ENCODE data around the gene TBKBP1. TPM values are rescaled to one million over a fixed set of nuclear protein-coding genes. Genes with fewer than 3 reads are reported as not detected.

Gene TBKBP1
- total and polyA plus RNA-seq, 2 of the 4 experiments (the other 2 are of a cell fraction): 3.4 to 8.5 TPM

- dilution Hi-C loops (cut with HindIII; ENCODE audit: low sequenced_read_pairs, unreplicated experiment): no loop called here
- WGBS, 2 experiments (ENCODE audit: extremely low coverage in 2 of 2, insufficient read length in 1 of 2): 34% methylated on average over 6 of the region's 25 CpGs; no CpG with 5 or more reads in 1 of the 2 experiments
- Histone ChIP-seq H3K9ac (ENCODE audit: low read depth, low read length) (no peak overlapping the region), H3K14ac (replicated peaks; ENCODE audit: low read depth, low read length) (no peak overlapping the region), H2BK5ac (ENCODE audit: low read depth, low read length, poor library complexity, severe bottlenecking) (no peak overlapping the region), H3K56ac (ENCODE audit: extremely low read depth, insufficient read depth, low read length) (no peak overlapping the region), H3K23ac (ENCODE audit: low read depth, low read length) (no peak overlapping the region), H3K79me1 (ENCODE audit: low read depth in 1 of 2, low read length in 2 of 2) (peaks cover 5 to 6% of the 10 kb centered on the region in 2 experiments; a peak in 2 of 4 replicates), H3K9me3 (ENCODE audit: control insufficient read depth, insufficient read depth, low read length) (no peaks in the 10 kb centered on the region), H3K4ac (ENCODE audit: low read depth, low read length) (no peak overlapping the region), H4K8ac (ENCODE audit: low read depth in 2 of 2, low read length in 2 of 2) (no peak overlapping the region), H3K9me1 (ENCODE audit: insufficient read depth, low read length) (0 out of 2 replicates have a peak, but pooled peaks cover 3% of the 10 kb centered on the region), H3K27ac (ENCODE audit: insufficient read depth, low read length) (no peak overlapping the region), H2AFZ (replicated peaks; ENCODE audit: low read length, poor library complexity) (peak overlapping the region; percentile 37), H3K4me1 (ENCODE audit: control insufficient read depth, insufficient read depth, low read length) (peaks cover 6% of the 10 kb centered on the region), H3K18ac (ENCODE audit: low read depth, low read length) (no peak overlapping the region), H3K4me2 (ENCODE audit: low read depth, low read length) (no peak overlapping the region), H2AK5ac (ENCODE audit: low read depth, low read length) (no peak overlapping the region), H2BK15ac (ENCODE audit: low read depth, low read length) (no peak overlapping the region), H3K27me3 (ENCODE audit: control insufficient read depth, insufficient read depth, low read length) (no peaks in the 10 kb centered on the region), H4K5ac (ENCODE audit: low read depth, low read length) (no peak overlapping the region), H2AK9ac (replicated peaks; ENCODE audit: low read depth, low read length, poor library complexity) (no peak overlapping the region), H3K4me3 (ENCODE audit: insufficient read depth, low read depth, low read length) (no peak overlapping the region), H3K36me3 (ENCODE audit: control insufficient read depth, insufficient read depth, low read length) (peaks cover 25% of the 10 kb centered on the region; the same call in 1 of the 2 replicates), H2BK120ac (ENCODE audit: low read depth, low read length) (no peak overlapping the region), H4K20me1 (ENCODE audit: insufficient read depth, low read length) (peaks cover 13% of the 10 kb centered on the region; the same call in 1 of the 2 replicates), H2BK20ac (ENCODE audit: low read depth, low read length) (no peak overlapping the region), H4K91ac (ENCODE audit: insufficient read depth, low read depth, low read length) (no peak overlapping the region)
- ATAC-seq (ENCODE audit: low read depth) (peak; percentile 42), DNase-seq (peak; percentile 29)
- TF ChIP-seq MAFK (IDR thresholded peaks at IDR 0.05; ENCODE audit: low read depth, low read length) (no peak), SMC3 (IDR thresholded peaks at IDR 0.05; ENCODE audit: low read depth, low read length) (peak; percentile 67), RAD21 (IDR thresholded peaks at IDR 0.05; ENCODE audit: low read length) (peak; percentile 69), RCOR1 (IDR thresholded peaks at IDR 0.05; ENCODE audit: insufficient replicate concordance, low read length) (no peak), BHLHE40 (IDR thresholded peaks at IDR 0.05; ENCODE audit: low read depth, low read length) (no peak), USF2 (IDR thresholded peaks at IDR 0.05; ENCODE audit: low read depth, low read length) (no peak), NFE2L2 (IDR thresholded peaks at IDR 0.05; ENCODE audit: low read depth, low read length) (no peak), FOS (IDR thresholded peaks at IDR 0.05; ENCODE audit: low read depth, low read length) (no peak), CHD1 (IDR thresholded peaks at IDR 0.05; ENCODE audit: low read depth, low read length) (no peak), POLR2A (IDR thresholded peaks at IDR 0.05; ENCODE audit: low read depth, low read length) (no peak), MAZ (IDR thresholded peaks at IDR 0.05; ENCODE audit: borderline replicate concordance, low read depth, low read length) (no peak; the same call in 1 of the 2 replicates), CEBPB (IDR thresholded peaks at IDR 0.05; ENCODE audit: low read depth, low read length) (no peak)
- TF ChIP-seq, protein P1, sequence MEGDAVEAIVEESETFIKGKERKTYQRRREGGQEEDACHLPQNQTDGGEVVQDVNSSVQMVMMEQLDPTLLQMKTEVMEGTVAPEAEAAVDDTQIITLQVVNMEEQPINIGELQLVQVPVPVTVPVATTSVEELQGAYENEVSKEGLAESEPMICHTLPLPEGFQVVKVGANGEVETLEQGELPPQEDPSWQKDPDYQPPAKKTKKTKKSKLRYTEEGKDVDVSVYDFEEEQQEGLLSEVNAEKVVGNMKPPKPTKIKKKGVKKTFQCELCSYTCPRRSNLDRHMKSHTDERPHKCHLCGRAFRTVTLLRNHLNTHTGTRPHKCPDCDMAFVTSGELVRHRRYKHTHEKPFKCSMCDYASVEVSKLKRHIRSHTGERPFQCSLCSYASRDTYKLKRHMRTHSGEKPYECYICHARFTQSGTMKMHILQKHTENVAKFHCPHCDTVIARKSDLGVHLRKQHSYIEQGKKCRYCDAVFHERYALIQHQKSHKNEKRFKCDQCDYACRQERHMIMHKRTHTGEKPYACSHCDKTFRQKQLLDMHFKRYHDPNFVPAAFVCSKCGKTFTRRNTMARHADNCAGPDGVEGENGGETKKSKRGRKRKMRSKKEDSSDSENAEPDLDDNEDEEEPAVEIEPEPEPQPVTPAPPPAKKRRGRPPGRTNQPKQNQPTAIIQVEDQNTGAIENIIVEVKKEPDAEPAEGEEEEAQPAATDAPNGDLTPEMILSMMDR (conservative IDR thresholded peaks at IDR 0.05; ENCODE audit: low read depth, low read length): peak; percentile 76
- ChIA-PET CTCF (interaction anchor here (0.6 to 1.2 kb wide), 4 partner anchors 9 to 75 kb away, joined by 3 to 5 read pairs (median 3); no protein-coding TSS in a partner anchor), POLR2A (ENCODE audit: unreplicated experiment) (no interaction called here)
- BruUV-seq (replicated peaks): no TSS peak
- intact Hi-C loops (cut with micrococcal nuclease): loop anchor here (2.0 kb wide), 2 partner anchors 90 to 192 kb away; no protein-coding TSS in a partner anchor
- in situ Hi-C loops (cut with MboI; ENCODE audit: low sequenced_read_pairs): no loop called here
These were observed 5.0 kb downstream of the TBKBP1 start for GRCh38 chr17:47698749-47699535.

Measured in IMR-90 (cell line).